ENCODE results near the gene DNAJC11.
"Not testable (repeated sequence)": the region's sequence is repeated elsewhere in the genome, so short reads cannot be mapped to it uniquely, and the experiment has no call there.

The DNAJC11 gene, protein sequence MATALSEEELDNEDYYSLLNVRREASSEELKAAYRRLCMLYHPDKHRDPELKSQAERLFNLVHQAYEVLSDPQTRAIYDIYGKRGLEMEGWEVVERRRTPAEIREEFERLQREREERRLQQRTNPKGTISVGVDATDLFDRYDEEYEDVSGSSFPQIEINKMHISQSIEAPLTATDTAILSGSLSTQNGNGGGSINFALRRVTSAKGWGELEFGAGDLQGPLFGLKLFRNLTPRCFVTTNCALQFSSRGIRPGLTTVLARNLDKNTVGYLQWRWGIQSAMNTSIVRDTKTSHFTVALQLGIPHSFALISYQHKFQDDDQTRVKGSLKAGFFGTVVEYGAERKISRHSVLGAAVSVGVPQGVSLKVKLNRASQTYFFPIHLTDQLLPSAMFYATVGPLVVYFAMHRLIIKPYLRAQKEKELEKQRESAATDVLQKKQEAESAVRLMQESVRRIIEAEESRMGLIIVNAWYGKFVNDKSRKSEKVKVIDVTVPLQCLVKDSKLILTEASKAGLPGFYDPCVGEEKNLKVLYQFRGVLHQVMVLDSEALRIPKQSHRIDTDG

DNA sequence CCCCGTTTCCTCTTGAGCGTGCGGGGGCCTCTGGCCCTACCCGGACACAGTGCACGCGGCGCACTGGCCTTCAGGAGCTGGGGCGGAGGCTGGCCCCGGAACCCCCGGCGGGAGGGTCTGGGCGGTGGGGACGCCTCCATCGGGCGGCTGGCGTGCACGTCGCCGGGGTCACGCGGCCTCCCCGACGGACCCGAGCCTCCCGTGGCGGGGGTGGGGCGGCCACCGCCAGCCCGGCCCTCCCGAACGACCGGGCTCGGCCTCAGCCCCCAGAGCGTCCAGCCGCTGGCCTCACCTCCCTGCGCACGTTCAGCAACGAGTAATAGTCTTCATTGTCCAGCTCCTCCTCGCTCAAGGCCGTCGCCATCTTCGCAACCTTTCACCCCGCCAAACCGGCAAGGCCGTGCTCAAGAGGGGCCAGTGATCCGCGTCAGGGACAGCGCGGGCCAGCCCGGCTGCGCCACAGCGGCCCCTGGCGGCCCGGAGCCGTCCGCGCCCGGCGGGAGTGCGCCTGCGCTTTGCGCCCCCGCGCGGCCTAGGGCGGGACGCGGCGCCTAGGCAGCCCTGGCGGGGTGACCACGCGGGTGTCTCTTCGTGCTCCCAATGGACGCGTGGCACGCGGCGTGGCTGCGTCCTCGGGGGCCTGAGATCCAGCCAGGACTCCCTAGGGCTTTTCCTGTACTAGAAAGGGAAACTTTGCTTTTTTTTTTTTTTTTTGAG, at the start of gene DNAJC11:
Gene DNAJC11 (minus strand): TSS at position 380 of the 717 bp plus-strand sequence. CDS start 16 bp downstream, at position 364.
- DNase-seq, result peak; percentile 78

DNA sequence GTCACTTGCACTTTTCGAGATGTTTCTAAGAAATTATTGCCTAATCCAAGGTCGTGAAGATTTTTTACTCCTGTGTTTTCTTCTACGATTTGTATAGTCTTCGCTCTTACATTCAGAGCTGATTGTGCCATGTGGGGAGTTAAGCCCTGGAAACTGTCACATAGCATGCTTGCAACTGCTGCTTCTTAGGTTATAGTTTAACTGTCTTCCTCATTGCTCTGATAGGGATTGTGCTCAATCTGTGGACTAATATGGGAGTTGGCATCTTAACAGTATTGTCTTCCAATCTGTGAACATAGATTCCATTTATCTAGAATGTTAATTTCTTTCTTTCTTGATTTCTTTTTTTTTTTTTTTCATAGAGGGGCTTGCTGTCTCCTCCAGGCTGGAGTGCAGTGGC, 48.9 kb upstream of the DNAJC11 start:
- DNase-seq, result no peak

DNA sequence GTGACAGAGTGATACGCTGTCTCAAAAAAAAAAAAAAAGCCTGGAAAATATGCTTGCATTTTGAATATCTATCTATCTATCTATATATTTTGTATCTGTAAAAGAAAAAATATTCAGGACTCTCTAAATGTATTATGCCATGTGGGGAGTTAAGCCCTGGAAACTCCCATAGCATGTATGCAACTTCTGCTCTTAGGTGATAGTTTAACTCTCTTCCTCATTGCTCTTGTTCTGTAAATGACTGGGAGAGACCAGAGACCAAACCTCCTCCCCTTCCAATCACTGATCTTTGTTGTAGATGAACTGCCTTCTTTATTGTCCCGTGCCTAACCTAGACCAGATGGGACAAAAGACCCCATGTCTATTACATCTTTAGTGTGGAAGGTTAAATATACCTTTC, 46.1 kb upstream of the DNAJC11 start:
- no peak for DNase-seq

DNA sequence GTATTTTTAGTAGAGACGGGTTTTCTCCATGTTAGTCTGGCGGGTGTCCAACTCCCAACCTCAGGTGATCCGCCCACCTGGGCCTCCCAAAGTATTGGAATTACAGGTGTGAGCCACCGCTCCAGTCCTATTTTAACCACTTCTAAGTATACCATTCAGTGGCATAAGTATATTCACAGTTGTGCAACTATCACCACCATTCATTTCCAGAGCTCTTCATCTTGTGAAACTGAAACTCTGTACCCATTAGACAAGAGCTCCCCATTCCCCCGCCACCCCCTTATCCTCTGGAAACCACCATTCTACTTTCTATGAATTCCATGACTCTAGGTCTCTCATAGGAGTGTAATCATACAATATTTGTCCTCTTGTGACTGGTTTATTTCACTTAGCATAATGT, 43.5 kb upstream of the DNAJC11 start:
- no peak for DNase-seq

DNA sequence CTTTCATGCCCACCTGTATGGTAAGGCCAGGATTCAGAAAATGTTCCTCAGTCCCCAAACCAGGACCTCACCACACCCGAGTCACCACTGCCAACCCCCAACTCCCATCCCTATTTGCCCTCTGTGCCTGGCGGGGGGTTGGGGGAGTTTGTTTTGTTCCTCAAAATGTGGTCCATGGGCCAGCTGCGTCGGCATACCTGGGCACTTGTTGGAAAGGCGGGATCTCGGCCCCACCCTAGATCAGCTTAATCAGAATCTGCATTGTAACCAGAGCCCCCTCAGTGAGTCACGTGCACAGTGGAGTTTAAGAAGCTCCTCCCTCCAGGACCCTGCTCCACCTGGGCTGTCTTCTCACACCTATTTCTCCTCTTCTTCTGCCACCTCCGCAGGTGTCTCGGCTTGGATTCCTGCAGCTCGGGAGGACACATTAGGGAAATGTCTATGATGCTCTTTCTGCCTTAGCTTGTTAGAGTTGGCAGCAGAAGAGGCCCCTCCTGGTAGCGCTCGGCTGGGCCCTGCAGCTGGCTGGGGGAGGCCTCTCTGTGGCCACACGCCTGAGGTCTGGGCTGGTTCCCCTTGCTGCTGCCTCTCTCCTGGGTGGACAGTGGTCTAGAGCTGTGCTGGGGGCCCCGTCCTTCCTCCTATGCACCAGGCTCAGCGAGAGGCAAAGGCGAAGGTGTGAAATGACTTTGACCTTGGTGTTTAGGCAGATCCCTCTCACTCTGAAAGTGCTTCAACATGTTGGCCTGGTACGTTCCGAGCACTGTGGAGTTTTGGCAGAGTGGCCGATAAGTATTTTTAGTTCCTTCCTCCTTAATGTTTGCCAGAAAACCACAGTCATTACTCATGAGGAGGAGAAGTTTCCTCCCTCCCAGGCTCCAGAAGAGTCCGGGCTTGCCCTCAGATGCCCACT, 41.8 kb upstream of the DNAJC11 start:
- peak; percentile 62 for DNase-seq

DNA sequence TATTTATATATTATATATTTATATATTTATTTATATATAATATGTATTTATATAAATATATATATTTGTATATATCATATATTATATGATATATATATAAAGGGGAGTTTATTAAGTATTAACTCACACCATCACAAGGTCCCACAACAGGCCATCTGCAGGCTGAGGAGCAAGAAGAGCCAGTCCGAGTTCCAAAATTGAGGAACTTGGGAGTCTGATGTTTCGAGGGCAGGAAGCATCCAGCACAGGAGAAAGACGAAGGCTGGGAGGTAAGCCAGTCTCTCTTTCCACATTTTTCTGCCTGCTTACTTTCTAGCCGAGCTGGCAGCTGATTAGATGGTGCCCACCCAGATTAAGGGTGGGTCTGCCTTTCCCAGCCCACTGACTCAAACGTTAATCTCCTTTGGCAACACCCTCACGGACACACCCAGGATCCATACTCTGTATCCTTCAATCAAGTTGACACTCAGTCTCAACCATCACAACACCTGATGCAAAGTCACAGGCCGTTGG, 41.1 kb upstream of the DNAJC11 start:
- not testable (repeated sequence) for DNase-seq

DNA sequence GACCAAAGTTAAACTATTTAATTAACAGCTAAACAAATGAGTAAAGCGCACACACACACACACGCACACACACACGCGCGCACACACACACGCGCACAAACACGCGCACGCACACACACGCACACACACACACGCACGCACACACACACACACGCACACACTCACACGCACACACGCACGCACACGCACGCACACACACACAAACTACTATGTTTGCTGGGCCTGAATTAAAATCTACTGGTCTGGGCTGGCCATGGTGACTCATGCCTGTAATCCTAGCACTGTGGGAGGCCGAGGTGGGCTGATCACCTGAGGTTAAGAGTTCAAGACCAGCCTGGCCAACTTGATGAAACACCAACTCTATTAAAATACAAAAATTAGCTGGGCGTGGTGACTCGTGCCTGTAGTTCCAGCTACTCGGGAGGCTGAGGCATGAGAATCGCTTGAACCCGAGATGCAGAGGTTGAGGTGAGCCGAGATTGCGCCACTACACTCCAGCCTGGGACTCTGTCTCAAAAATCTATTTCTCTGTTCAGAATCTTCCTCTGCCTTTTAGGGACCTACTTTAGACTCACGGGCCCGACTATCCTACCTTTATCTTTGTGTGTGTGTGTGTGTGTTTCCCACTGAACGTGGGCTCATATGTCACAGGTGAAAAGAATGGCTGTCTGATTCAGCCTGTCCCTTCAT, 37.5 kb upstream of the DNAJC11 start:
- no peak for DNase-seq

DNA sequence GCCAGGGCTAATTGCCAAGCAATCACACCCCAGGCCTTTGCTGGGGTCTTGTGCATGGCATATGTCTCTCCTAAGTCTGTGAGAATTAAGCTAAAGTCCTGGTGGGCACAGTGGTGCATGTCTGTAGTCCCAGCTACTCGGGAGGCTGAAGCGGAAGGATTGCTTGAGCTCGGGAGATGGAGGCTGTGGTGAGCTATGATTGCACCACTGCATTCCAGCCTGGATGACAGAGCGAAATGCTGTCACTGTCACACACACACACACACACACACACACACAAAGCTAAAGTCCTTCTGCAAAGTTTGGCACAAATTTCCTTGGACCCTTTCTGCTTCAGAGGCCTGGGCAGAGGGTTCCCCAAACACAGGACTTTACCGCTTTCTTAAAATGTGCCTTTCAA, 31.3 kb upstream of the DNAJC11 start:
- DNase-seq, result no peak

DNA sequence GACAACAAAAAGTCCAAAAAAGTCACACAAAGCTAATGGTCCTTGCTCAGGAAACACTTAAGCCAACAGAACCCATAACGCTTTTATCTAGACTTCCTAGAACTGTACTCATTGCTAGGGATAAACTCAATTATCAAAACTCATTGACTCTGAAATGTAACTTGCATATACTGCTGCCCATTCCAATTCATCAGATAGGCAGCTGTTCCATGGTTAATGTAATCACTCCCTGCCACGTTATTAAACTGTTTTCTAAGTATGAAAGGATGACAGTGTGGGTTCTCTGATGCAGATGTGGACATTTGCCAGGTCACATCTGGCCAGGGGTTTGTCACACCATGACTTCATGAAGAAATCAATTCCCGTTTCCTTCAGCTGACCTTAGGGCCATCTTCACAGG, 30.3 kb upstream of the DNAJC11 start:
- no peak for DNase-seq

DNA sequence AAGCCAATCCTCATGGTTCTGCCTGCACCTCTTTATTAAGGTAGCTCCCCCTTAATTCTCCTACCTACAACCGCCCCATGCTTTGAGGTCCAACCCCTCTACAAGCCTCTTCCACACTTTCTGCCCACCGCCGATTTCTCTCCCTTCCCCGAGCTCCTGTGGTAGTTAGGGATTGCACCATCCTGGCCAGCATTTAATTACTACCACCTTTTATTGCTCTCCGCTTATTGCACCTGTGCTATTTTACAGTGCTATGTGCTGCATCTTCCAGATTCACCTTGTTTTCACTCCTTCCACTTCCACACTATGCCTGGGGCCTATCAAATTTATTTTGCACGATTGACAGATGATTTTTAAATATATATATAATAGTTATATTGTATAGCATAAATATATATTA, 29.3 kb upstream of the DNAJC11 start:
- DNase-seq, result no peak

DNA sequence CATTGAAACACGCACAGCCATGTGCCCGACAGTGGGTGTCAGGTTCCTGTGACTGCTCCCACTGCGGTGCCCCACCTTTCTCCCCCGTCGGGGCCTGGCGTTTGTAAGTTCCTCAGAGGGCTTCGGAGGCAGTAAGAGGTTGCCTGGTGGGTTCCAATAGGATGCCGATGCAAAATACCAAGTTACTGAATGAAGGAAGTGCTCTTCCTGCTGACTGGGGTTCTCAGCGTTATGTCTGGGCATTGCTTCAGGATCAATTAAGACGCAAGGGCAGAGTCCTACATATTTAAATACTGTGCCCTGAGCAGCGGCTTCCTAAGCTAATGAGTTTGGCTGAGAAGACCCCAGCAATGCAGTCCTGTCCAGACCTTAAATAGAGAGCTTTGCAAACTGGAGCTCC, 28.9 kb upstream of the DNAJC11 start:
- no peak for DNase-seq

DNA sequence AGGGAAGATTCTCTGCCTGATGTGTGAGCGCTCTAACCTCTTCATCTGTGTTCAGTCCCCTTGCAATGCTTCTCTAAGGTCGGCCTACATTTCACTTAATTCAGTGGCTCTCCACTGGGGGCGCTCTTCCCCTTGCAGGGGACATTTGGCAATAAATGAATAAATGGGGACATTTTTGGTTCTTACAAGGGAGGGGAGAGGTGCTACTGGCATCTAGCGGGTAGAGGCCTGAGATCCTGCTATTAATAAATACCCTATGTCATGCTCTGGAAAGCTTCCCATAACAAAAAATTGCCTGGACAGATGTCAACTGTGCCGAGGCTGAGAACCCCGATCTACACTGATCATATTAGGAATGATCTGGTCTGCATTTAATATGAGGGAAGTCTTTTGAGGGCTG, 25.9 kb upstream of the DNAJC11 start:
- no peak for DNase-seq

DNA sequence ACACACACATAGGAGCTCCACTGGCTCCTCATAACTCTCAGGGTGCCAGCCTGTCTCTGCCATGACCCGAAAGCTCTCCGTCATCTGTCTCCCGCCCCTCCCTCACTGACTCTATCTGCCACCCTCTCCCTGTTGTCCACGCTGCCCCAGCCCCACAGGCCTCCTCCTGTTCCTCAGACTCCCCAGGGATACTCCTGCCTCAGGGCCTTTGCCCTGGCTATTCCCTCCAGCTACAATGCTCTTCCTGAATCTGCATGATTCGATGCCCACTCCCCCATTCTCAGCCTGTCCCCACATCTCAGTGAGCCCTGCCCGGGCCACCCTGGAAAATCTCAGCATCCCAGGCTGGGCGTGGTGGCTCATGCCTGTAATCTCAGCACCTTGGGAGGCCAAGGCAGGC, 24.6 kb upstream of the DNAJC11 start:
- DNase-seq, result no peak

DNA sequence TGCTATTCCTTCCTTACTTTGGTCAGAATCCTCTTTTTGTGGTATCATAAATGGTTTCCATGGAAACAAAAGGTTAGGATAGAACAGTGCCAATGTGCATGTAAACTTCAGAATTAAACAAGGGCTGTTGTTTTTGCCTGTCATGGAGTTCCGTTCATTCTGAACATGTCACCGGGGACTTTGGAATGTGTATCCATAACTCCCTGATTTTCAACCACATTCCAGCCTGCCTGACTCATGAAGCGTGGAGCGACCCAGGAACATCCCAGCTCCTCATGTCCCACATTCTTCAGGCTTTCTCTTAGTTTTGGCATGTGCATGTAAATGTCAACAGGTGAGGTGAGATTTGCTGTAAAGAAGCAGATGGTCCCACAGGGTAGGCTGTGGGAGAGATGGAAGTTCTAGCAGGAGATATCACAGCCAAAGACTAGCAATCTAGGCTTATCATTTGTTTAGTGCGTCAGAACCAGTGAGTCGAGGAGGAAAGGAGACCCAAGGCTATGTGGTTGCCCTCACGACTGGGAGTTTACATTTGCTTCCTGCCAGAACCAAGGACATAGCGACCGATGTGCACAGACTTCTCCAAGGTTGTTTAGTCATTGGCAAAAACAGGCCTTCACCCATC, 23.0 kb upstream of the DNAJC11 start:
- DNase-seq, result no peak

DNA sequence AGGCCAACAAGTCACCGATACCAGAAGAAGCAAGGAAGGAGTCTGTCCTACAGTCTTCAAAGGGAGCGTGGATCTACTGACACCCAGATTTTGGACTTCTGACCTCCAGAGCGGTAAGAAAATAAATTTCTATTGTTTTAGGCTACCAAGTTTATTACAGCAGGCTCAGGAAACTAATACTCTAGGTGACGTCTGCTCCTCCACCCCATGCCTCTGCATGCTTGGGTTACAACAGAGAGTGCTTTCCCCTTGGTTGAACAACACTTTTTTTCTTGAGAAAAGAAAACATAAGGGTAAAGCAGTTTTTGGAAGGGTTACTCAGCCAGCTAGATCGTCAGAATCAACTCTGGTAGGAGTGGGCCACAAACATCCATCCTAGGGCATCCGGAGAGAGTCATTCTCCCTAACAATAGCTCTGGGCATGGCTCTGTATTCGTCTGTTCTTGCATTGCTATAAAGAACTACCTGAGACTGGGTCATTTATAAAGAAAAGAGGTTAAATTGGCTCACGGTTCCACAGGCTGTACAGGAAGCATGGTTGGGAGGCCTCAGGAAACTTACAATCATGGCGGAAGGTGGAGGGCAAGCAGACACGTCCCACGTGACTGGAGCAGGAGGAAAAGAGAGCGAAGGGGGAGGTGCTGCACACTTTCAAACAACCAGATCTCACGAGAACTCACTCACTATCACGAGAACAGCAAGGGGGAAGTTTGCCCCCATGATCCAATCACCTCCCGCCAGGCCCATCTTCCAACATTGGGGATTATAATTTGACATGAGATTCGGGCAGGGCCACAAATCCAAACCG, 22.2 kb upstream of the DNAJC11 start:
- DNase-seq, result no peak

DNA sequence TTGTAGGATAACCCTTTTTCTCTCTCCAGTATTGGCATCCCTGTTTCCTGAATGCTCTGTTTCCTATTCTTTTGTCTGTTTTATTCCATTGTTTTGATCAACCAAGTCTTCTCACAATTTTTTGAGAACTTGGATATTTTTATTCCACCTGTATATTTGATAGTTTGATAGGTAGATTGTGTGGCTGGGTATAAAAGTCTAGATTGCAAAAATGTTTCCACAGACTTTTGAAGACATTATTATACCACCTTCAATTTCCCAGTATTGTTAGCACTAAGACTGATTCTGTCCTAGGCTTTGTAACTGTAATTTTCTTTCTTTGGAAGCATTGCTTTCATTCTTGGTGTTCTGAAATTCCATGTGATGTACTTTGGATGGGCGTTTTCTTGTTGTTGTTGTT, 9.6 kb upstream of the DNAJC11 start:
- no peak for DNase-seq

DNA sequence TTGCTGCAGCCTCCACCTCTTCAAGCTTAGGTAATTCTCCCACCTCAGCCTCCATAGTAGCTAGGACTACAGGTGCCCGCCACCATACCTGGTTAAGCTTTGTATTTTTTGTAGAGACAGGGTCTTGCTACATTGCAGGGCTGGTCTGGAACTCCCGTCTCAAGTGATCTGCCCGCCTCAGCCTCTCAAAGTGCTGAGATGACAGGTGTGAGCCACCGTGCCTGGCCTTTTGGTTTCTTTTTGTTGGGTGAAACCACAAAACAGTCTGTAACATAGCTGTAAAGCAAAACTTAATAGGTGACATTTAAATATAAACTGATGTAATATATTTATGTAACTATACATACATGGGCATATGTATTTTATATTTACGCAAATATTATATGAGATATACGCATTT, 3.1 kb upstream of the DNAJC11 start:
- no peak for DNase-seq

DNA sequence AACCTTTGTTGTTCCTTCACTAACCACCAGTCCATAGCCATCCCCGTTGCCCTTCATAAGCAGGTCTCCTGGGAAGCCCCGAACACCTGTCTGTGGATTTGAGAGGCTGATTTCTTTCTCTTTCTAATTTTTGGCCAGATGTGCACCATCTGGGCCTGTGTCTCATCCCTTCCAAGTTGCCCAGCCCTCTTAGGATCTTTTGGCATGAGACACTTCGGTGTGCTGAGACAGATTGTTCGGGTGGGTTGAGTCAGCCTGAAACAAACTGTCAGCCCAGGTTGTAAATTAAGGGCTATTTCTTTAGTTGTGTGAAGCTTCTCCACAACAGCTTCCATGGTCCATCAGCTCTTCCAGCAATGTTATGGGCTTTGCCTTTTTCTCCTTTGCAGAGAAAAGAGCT, 1.4 kb upstream of the DNAJC11 start:
- DNase-seq, result no peak

DNA sequence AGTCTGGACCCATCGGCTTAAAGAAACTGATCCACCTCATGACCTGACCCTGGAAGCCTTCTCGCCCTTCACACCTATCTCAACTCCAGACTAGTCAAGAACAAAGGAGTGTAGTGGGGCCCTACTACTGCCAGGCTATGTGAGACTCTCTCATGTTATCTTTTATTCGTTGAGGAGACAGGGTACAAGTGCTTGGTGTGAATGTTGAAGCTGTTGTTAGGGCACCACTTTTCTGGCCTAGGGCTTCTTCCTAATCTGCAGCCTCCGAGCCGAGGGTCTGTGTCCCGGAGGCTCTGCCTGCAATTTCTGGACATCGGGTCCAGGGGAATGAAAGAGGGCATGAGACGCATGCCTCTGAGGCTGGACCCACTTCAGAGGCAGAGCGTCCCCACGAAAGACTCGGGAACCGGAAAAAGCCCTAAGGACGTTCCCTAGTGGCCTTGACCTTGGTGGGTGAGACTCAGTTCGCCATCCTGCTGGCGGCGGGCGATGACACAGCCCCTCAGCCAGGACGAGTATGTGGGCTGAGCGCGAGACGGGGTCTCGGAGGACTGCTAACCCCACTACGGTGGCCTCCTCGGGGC, 671 bp downstream of the DNAJC11 start:
- DNase-seq, result no peak

DNA sequence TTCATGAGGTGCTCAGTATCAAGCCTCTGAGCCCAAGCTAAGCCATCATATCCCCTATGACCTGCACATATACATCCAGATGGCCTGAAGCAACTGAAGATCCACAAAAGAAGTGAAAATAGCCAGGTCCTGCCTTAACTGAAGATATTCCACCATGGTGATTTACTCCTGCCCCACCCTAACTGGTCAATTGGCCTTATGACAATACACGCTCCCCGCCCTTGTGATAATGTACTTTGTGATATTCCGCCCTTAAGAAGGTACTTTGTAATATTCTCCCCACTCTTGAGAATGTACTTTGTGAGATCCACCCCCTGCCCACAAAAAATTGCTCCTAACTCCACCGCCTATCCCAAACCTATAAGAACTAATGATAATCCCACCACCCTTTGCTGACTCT, 1.7 kb downstream of the DNAJC11 start:
- not testable (repeated sequence) for DNase-seq

Measured in DMS79 treated with DMSO at 0.1 percent for 48 hours (cell line).